SU-DHL-6 (cell line): ENCODE data around the gene TBC1D22A.

ENCODE experiments used
- EZH2phosphoT487 ChIP-seq: fragments of 200-600 bp; sonication (generic), shearing (Covaris generic); conservative IDR thresholded peaks from 2 replicates; pipeline ENCODE4 v1.6.1; 2018; ENCODE audit warnings: mild to moderate bottlenecking, antibody characterized with exemption, low read length, moderate library complexity, mixed read lengths
- TF ChIP-seq, protein P1 (sequence below): fragments of 200-600 bp; sonication (generic); IDR thresholded peaks from one replicate; pipeline ENCODE4 v1.5.1; 2017; ENCODE audit warnings: antibody characterized with exemption, mild to moderate bottlenecking, low read length, moderate library complexity; ENCODE audit not compliant: insufficient read depth, poor library complexity, severe bottlenecking

DNA sequence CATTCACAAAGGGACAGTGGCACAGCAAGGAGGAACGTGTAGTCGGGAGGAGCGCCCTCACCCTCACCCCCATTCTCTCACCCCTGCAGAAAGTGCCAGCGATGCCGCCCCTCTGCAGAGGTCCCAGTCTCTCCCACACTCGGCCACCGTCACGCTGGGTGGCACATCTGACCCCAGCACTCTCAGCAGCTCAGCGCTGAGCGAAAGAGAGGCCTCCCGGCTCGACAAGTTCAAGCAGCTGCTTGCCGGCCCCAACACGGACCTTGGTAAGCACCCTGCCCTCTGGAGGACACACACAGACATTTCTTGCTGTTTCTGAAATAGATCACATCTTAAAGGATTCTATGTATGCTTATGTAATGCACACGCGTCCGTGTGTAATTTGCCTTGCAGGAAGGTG is 34.9 kb downstream of the TBC1D22A start:
- TF ChIP-seq, protein P1, sequence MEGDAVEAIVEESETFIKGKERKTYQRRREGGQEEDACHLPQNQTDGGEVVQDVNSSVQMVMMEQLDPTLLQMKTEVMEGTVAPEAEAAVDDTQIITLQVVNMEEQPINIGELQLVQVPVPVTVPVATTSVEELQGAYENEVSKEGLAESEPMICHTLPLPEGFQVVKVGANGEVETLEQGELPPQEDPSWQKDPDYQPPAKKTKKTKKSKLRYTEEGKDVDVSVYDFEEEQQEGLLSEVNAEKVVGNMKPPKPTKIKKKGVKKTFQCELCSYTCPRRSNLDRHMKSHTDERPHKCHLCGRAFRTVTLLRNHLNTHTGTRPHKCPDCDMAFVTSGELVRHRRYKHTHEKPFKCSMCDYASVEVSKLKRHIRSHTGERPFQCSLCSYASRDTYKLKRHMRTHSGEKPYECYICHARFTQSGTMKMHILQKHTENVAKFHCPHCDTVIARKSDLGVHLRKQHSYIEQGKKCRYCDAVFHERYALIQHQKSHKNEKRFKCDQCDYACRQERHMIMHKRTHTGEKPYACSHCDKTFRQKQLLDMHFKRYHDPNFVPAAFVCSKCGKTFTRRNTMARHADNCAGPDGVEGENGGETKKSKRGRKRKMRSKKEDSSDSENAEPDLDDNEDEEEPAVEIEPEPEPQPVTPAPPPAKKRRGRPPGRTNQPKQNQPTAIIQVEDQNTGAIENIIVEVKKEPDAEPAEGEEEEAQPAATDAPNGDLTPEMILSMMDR: no peak
- no peak for TF ChIP-seq EZH2phosphoT487
